Thyroid gland (tissue), 4 donors: ENCODE measurements around the gene LYRM1. TPM values are rescaled to one million over a fixed set of nuclear protein-coding genes. Genes with fewer than 3 reads are reported as not detected.
"Not testable (repeated sequence)": the region's sequence is repeated elsewhere in the genome, so short reads cannot be mapped to it uniquely, and the experiment has no call there.

Experiments used
- DNase-seq, 2 donors: peaks; one replicate each; pipeline ENCODE4 v3.0.0-alpha.2; 2019
- H3K27ac ChIP-seq, 3 donors: fragments of 200-600 bp; sonication (generic); 1 replicate in 2 of 3; 2 replicates in 1 of 3; pipeline ENCODE4 v1.5.1; 2016 to 2019; ENCODE audit warnings: mild to moderate bottlenecking in 1 of 3, moderate library complexity in 1 of 3
- H3K27me3 ChIP-seq: fragments of 200-600 bp; sonication (generic); one replicate; pipeline ENCODE4 v1.5.1; 2019
- H3K36me3 ChIP-seq, 2 donors: fragments of 200-600 bp; sonication (generic); one replicate each; pipeline ENCODE4 v1.5.1; 2016 to 2019
- H3K4me1 ChIP-seq, 2 donors: fragments of 200-600 bp; sonication (generic); one replicate each; pipeline ENCODE4 v1.5.1; 2017 to 2019
- H3K4me3 ChIP-seq, 3 donors: fragments of 200-600 bp; sonication (generic); replicated peaks in 1 of 3; 1 replicate in 2 of 3; 2 replicates in 1 of 3; pipeline ENCODE4 v1.5.1; 2016; ENCODE audit warnings: mild to moderate bottlenecking in 1 of 3
- H3K9me3 ChIP-seq: fragments of 200-600 bp; sonication (generic); one replicate; pipeline ENCODE4 v1.5.1; 2017
- POLR2A ChIP-seq, 2 donors: fragments of 450-650 bp; IDR thresholded peaks; one replicate each; pipeline ENCODE4 v1.6.1; 2017; ENCODE audit warnings: antibody characterized with exemption in 2 of 2, mild to moderate bottlenecking in 2 of 2, moderate library complexity in 1 of 2
- WGBS, 2 donors: methylation state at CpG; one replicate each; pipeline ENCODE4 v1.1.5; 2017; 5-methylcytosine and 5-hydroxymethylcytosine counted together
- intact Hi-C: fragments of 100-400 bp; cut with DNase I; formaldehyde crosslinking; loops from one replicate; pipeline ENCODE4 v1.15.1; 2023
- total RNA-seq, 4 donors: library from RNA; depleted of rRNA; stranded (reverse); fragments of >200 nt; gene quantifications; one replicate each; pipeline ENCODE4 v1.2.3, GENCODE V29; 2016
- TF ChIP-seq, protein P1 (sequence below), 6 experiments: fragments of 200-600 bp in 3 of 6; fragments of 450-650 bp in 3 of 6; sonication (generic) in 3 of 6; IDR thresholded peaks; one replicate each; pipeline ENCODE4 v1.5.1; 2016 to 2019; ENCODE audit warnings: antibody characterized with exemption in 6 of 6, mild to moderate bottlenecking in 2 of 6, inconsistent platforms in 1 of 6, moderate library complexity in 1 of 6

Gene LYRM1
- total RNA-seq, 4 donors from 2014 or later: 32.8 to 43.7 (median 41.0) TPM

- WGBS, 2 donors: 82% methylated on average over 4 of the region's 4 CpGs
- no peaks in the 10 kb centered on the region for H3K9me3 ChIP-seq
- no peaks in the 10 kb centered on the region for H3K4me1 ChIP-seq
- intact Hi-C loops: no loop called here
- H3K4me3 ChIP-seq: no peak overlapping the region
- no peak overlapping the region for H3K27ac ChIP-seq
- H3K27me3 ChIP-seq: no peaks in the 10 kb centered on the region
- TF ChIP-seq POLR2A (IDR thresholded peaks at IDR 0.05): no peak
- TF ChIP-seq, protein P1, sequence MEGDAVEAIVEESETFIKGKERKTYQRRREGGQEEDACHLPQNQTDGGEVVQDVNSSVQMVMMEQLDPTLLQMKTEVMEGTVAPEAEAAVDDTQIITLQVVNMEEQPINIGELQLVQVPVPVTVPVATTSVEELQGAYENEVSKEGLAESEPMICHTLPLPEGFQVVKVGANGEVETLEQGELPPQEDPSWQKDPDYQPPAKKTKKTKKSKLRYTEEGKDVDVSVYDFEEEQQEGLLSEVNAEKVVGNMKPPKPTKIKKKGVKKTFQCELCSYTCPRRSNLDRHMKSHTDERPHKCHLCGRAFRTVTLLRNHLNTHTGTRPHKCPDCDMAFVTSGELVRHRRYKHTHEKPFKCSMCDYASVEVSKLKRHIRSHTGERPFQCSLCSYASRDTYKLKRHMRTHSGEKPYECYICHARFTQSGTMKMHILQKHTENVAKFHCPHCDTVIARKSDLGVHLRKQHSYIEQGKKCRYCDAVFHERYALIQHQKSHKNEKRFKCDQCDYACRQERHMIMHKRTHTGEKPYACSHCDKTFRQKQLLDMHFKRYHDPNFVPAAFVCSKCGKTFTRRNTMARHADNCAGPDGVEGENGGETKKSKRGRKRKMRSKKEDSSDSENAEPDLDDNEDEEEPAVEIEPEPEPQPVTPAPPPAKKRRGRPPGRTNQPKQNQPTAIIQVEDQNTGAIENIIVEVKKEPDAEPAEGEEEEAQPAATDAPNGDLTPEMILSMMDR (IDR thresholded peaks at IDR 0.05): no peak
- H3K36me3 ChIP-seq: peaks cover 9 to 12% of the 10 kb centered on the region in 2 donors
- DNase-seq: no peak
Measured at GRCh38 chr16:20860361-20860760, 40.2 kb upstream of the LYRM1 start.

DNA sequence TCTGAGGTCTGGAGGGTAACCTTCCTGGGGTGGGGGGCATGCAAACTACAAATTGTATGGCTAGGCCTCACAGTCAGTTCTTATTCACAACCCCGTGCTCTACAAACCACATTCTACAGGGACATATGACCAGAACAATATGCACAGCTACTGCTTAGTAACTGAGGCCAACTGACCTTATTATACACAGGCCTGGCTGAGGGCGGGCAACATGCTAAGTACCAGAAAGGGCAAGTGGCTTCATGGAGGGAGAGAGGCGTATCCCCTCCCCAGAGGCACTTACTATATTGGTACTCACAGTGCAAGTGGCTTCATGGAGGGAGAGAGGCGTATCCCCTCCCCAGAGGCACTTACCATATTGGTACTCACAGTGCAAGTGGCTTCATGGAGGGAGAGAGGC lies 39.6 kb upstream of the LYRM1 start:
- H3K27me3 ChIP-seq, intact Hi-C loops, H3K9me3 ChIP-seq, H3K4me3 ChIP-seq, H3K27ac ChIP-seq, H3K4me1 ChIP-seq, DNase-seq: not testable (repeated sequence)
- 78 to 90% methylated on average over 3 to 4 of the region's 4 CpGs for WGBS, 2 donors
- peaks cover 9 to 12% of the 10 kb centered on the region in 2 donors for H3K36me3 ChIP-seq

GRCh38 chr16:20862162-20862960 lies 38.2 kb upstream of the LYRM1 start:
- Histone ChIP-seq H3K4me1 (peaks cover 0 to 16% of the 10 kb centered on the region in 2 donors), H3K27ac (no peak overlapping the region), H3K36me3 (peaks cover 9 to 12% of the 10 kb centered on the region in 2 donors), H3K4me3 (no peak overlapping the region), H3K27me3 (no peaks in the 10 kb centered on the region), H3K9me3 (no peaks in the 10 kb centered on the region)
- DNase-seq: no peak
- WGBS, 2 donors: 95 to 96% methylated on average over 17 to 19 of the region's 21 CpGs
- TF ChIP-seq, protein P1 (IDR thresholded peaks at IDR 0.05): no peak
- TF ChIP-seq POLR2A (IDR thresholded peaks at IDR 0.05): no peak
- intact Hi-C loops: no loop called here

DNA sequence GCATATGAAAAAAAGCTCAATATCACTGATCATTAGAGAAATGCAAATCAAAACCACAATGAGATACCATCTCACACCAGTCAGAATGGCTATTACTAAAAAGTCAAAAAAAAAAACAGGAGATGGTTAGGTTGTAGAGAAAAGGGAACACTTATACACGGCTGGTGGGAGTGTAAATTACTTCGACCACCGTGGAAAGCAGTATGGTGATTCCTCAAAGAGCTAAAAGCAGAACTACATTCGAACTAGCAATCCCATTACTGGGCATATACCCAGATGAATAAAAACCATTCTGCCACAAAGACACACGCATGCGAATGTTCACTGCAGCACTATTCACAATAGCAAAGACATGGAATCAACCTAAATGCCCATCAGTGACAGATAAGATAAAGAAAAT lies 36.2 kb upstream of the LYRM1 start:
- DNase-seq, H3K27ac ChIP-seq, intact Hi-C loops, H3K4me3 ChIP-seq, H3K9me3 ChIP-seq, H3K27me3 ChIP-seq: not testable (repeated sequence)
- 92 to 93% methylated on average over 6 of the region's 6 CpGs for WGBS, 2 donors
- Histone ChIP-seq H3K36me3 (peaks cover 9 to 12% of the 10 kb centered on the region in 2 donors), H3K4me1 (peaks cover 9 to 35% of the 10 kb centered on the region in 2 donors)

DNA sequence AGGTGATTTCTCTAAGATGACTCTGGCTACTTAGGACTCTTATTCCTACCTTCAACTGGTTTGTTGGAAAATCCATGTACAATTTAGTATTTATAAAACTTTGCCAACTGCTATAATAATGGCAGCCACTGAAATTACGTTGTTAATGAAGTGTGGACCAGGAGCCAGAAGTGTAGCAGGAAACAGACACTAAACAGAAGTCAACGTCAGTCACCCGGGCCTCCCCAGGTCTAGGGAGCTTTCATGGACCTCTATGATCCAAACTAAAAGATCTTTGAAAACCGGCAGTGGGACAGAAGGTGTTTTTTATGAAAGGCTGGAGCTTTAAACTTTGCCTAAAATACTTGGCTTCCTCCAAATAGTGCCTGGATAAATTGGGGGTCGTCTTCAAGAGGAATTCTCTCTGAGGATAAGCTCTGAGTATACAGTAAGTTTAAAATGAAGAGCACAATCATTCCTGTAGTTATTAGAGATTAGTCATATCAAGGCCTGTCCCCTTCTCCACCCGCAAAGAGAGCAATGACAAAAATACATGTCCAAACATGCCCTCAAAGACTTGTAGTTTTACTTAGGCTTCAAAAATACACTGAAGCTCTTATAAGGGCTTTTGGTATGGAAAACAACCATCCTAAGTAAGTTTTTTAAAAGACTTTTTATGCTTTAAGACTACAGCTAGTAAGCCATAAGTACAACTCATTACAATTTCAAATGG lies 35.0 kb upstream of the LYRM1 start:
- TF ChIP-seq POLR2A (IDR thresholded peaks at IDR 0.05): no peak
- TF ChIP-seq, protein P1 (IDR thresholded peaks at IDR 0.05): no peak
- peak overlapping the region in 1 of 3 donors; percentile 18 for H3K27ac ChIP-seq
- no peak for DNase-seq
- H3K4me1 ChIP-seq: peaks cover 13 to 39% of the 10 kb centered on the region in 2 donors
- peaks cover 0 to 3% of the 10 kb centered on the region in 2 donors for H3K36me3 ChIP-seq
- 80 to 87% methylated on average over 6 of the region's 6 CpGs for WGBS, 2 donors
- no peaks in the 10 kb centered on the region for H3K9me3 ChIP-seq
- intact Hi-C loops: no loop called here
- H3K4me3 ChIP-seq: no peak overlapping the region
- H3K27me3 ChIP-seq: no peaks in the 10 kb centered on the region
